Measurements from ENCODE around the gene GNAO1.

GNAO1 gene

DNA sequence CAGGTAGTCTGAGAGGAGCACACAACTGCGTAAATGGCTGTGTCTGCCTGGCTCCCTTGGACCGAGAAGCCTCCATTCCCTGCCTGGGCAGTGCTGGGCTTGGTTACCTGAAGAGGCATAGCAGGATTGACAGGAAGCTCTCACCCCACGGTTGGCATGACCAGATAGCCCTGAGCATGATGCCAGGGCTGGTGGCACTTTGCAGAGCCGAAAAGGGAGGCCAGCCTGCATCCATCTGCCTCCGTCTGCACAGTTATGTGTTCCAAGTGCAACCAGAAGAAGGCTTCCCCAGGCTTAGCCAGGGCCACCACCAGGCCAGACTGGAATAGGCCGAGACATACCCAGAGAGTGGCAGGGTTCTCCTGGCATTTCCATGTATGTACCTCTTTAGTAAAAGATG, 36.6 kb downstream of the GNAO1 start:
- no peak for DNase-seq (ENCODE audit: low spot score)
- TF ChIP-seq CTCF (conservative IDR thresholded peaks at IDR 0.05; ENCODE audit: low read depth) = no peak
- ChIA-PET CTCF (no interaction called here), POLR2A (ENCODE audit: low non-redundant PET) (no interaction called here)
- no peak overlapping the region for H3K27ac ChIP-seq

GRCh38 chr16:56228476-56228875, 37.2 kb downstream of the GNAO1 start:
- H3K27ac ChIP-seq = no peak overlapping the region
- CTCF ChIA-PET = no interaction called here
- no peak for DNase-seq (ENCODE audit: low spot score)
- POLR2A ChIA-PET (ENCODE audit: low non-redundant PET) = no interaction called here
- no peak for TF ChIP-seq CTCF (conservative IDR thresholded peaks at IDR 0.05; ENCODE audit: low read depth)

- POLR2A ChIA-PET (ENCODE audit: low non-redundant PET) = no interaction called here
- no peak for DNase-seq (ENCODE audit: low spot score)
- no peak overlapping the region for H3K27ac ChIP-seq
- TF ChIP-seq CTCF (conservative IDR thresholded peaks at IDR 0.05; ENCODE audit: low read depth) = no peak
- CTCF ChIA-PET = no interaction called here
Observed at GRCh38 chr16:56233795-56234566, 42.7 kb downstream of the GNAO1 start.

GRCh38 chr16:56234737-56235136, 43.4 kb downstream of the GNAO1 start:
- DNase-seq (ENCODE audit: low spot score) = no peak
- no peak overlapping the region for H3K27ac ChIP-seq
- ChIA-PET CTCF (no interaction called here), POLR2A (ENCODE audit: low non-redundant PET) (no interaction called here)
- no peak for TF ChIP-seq CTCF (conservative IDR thresholded peaks at IDR 0.05; ENCODE audit: low read depth)

GRCh38 chr16:56237451-56237930, 46.2 kb downstream of the GNAO1 start:
- TF ChIP-seq CTCF (conservative IDR thresholded peaks at IDR 0.05; ENCODE audit: low read depth) = no peak
- POLR2A ChIA-PET (ENCODE audit: low non-redundant PET) = no interaction called here
- DNase-seq (ENCODE audit: low spot score) = no peak
- no peak overlapping the region for H3K27ac ChIP-seq
- CTCF ChIA-PET = interaction anchor here (0.6 kb wide), 2 partner anchors 25 to 81 kb away, joined by 3 read pairs; no protein-coding TSS in a partner anchor

DNA sequence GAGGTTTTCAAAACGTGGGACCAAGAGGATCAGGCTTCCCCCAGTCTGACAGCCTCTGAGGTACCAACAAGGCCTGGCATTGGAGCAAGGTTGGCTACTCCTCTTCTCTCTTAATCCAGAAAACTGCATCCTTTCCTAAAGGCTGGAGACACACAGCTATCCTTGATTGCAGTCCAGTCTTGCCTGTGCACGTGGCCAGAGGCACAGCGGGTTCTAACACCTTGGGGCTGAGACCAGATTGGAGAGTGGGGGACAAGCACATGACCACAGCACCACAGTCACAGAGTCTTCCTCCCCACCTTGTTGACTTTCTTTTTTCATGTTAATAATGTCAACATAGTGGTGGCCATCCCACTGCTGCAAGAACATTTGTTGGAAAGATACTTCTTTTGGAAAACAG, 46.9 kb downstream of the GNAO1 start:
- TF ChIP-seq CTCF (conservative IDR thresholded peaks at IDR 0.05; ENCODE audit: low read depth) = no peak
- no peak for DNase-seq (ENCODE audit: low spot score)
- POLR2A ChIA-PET (ENCODE audit: low non-redundant PET) = no interaction called here
- CTCF ChIA-PET = interaction anchor here (0.6 kb wide), 1 partner anchor 80 kb away, joined by 3 read pairs; no protein-coding TSS in a partner anchor
- H3K27ac ChIP-seq = no peak overlapping the region

Data from RWPE1 (cell line).